Smooth muscle cell of bladder (primary cell): ENCODE data around the gene TAMM41. TPM values are rescaled to one million over a fixed set of nuclear protein-coding genes. Genes with fewer than 3 reads are reported as not detected.

Experiments
- total RNA-seq: library from RNA; depleted of rRNA; stranded (reverse); fragments of >200 nt; gene quantifications from 2 replicates; pipeline ENCODE4 v1.2.3, GENCODE V29; 2014

TAMM41 gene, protein sequence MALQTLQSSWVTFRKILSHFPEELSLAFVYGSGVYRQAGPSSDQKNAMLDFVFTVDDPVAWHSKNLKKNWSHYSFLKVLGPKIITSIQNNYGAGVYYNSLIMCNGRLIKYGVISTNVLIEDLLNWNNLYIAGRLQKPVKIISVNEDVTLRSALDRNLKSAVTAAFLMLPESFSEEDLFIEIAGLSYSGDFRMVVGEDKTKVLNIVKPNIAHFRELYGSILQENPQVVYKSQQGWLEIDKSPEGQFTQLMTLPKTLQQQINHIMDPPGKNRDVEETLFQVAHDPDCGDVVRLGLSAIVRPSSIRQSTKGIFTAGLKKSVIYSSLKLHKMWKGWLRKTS
- 3.4 and 5.0 TPM in 2 replicates for total RNA-seq

DNA sequence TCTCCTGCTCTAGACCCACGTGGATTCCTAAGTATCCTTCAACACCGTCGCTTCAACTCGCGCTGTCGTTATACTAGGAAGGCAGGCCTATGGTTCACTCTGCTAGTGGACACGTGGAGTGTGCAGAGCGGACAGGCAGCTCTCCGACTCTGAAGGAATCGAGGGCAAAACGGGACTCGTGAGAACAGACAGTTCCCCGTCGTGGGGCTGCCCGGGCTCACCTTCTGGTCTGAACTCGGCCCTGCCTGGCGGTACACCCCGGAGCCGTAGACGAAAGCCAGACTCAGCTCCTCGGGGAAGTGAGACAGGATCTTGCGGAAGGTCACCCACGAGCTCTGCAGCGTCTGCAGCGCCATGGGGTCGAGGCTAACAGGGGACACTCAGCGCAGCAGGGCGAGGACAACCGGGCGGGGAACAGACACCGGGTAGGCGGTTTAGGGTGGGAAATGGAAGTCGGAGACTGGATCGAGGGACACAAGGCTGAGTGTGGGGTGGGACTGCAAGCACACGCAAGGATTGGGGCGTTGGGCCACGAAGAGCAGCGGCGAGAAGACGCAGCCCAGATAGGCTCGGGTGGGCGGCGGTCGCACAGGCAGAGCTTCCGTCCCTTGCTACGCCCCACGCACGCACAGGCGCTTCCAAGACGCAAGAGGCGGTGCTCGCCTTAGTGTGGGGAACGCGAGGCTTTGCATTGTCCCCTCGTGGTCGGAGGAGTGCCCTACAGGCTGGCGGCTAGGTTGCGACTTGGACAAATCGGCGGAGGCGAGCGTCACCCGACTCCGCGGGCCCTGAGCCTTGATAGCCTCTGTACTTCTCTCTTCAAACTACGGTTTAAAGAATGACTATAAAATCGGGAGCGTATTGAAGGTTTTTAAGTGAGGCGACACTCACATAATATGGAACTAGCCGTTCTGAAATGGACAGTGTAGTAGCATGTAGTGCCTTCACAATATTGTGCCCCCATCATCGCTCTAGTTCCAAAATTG is at the start of gene TAMM41:
Gene TAMM41 (minus strand): TSS at position 605 of the 986 bp plus-strand sequence. CDS start 249 bp downstream, at position 356.

Other genes with a start within 250 kb of the TAMM41 start
- gene VGLL4, start 203.0 kb downstream of the TAMM41 start, total RNA-seq: 47.5 and 68.8 TPM in 2 replicates
- gene SYN2, start 157.5 kb upstream of the TAMM41 start, total RNA-seq: 0.14 TPM in 1 of 2 replicates, not detected in the other